Mononuclear cell (primary cell): ENCODE data around the gene CRYBA4. TPM values are rescaled to one million over a fixed set of nuclear protein-coding genes. Genes with fewer than 3 reads are reported as not detected.

Source experiments
- H3K27me3 ChIP-seq: 2 replicates; pipeline ENCODE4 v1.6.0; 2011; ENCODE audit warnings: low read length, control low read depth; ENCODE audit not compliant: insufficient read depth
- H3K4me1 ChIP-seq: 2 replicates; pipeline ENCODE4 v1.5.1; 2011; ENCODE audit warnings: mild to moderate bottlenecking, low read length, control low read depth; ENCODE audit not compliant: insufficient read depth
- H3K4me3 ChIP-seq: 2 replicates; pipeline ENCODE4 v1.5.1; 2011; ENCODE audit warnings: mild to moderate bottlenecking, low read length, moderate library complexity
- H3K9me3 ChIP-seq: 2 replicates; pipeline ENCODE4 v1.5.1; 2011; ENCODE audit warnings: low read depth, mild to moderate bottlenecking, control low read depth, low read length
- total RNA-seq: library from RNA; depleted of rRNA; stranded (reverse); fragments of >200 nt; gene quantifications from one replicate; pipeline ENCODE4 v1.2.3, GENCODE V29; 2012

The CRYBA4 gene
- total RNA-seq, 1 donor: not detected

DNA sequence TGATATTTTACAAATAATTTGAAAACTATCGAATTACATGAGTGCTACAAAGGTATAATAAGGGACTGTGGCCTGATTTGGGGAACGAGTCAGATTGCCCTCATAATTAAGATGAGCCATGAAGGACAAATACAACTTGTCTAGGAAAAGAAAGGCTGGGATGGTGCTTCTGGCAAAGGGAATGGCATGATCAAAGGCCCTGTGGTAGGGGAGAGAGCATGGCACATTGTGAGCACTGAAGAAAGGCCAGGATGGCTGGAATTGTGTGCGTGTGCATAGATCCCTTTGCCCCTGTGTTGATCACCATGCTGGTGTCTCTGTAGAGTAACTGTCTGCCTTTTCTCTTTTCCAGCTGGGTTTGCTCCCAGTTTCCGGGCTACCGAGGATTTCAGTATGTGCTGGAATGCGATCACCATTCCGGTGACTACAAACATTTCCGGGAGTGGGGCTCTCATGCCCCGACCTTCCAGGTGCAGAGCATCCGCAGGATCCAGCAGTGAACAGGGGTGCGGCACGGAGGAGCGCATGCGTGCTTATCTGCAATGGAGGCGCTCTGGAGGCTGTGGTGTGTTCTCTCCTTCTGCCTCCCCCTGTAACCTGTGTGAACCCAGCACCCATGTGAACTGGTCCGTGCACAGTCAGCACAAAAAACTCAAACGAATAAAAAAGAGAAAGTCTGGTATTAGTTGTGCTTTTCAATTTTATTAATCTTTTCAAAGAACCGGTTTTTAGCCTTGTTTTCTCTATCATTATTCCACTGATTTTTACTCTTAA lies 8.4 kb downstream of the CRYBA4 start:
- Histone ChIP-seq H3K4me3 (no peak overlapping the region), H3K4me1 (no peaks in the 10 kb centered on the region), H3K9me3 (no peaks in the 10 kb centered on the region), H3K27me3 (no peaks in the 10 kb centered on the region)

DNA sequence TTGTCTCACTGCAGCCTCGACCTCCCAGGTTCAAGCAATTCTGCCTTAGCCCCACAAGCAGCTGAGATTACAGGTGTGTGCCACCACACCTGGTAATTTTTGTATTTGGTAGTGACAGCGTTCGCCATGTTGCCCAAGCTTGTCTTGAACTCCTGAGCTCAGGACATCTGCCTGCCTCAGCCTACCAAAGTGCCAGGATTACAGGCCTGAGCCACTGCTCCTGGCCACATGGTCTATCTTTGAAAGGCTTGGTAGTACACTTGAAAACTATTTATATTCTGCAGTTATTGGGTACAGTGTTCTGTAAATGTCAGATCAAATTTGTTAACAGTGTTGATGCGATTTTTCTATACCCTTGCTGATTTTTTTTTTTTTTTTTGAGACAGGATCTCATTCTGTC lies 9.5 kb downstream of the CRYBA4 start:
- H3K27me3 ChIP-seq: no peaks in the 10 kb centered on the region
- H3K9me3 ChIP-seq: no peaks in the 10 kb centered on the region
- no peak overlapping the region for H3K4me3 ChIP-seq
- H3K4me1 ChIP-seq: no peaks in the 10 kb centered on the region

DNA sequence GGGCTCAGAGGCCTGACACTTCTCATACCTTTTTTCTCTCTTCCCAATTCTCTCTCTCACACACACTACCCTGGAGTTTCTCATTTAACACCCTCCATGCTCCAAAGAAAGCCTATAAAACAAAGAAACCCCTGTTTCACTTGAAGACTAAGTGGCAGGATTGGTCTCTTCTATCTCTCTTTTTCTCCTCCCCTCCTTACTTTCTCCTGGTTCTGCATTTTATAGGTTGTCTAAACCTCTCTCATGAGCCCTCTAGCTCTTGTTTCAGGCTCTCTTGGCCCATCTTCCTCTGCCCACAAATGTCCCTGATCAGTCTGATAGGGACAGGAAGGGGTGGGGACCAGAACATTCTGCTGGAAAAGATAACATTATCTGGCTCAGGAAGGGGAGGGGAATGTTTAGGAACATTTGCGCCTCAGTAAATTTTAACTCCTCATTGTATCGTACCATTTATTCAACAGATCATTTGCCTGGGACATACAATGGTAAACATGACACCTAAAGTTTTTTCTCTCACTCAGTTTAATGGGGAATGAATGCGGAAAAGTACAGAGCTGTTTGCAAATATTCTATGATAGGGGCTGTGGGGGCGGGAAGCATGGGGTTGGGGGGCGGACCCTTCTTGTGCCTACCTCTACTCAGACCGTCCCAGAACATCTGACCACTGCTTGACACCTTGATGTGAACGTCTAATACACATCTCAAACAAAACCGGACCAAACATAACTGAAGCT lies 10.8 kb downstream of the CRYBA4 start:
- Histone ChIP-seq H3K4me1 (no peaks in the 10 kb centered on the region), H3K27me3 (no peaks in the 10 kb centered on the region), H3K9me3 (no peaks in the 10 kb centered on the region), H3K4me3 (no peak overlapping the region)

DNA sequence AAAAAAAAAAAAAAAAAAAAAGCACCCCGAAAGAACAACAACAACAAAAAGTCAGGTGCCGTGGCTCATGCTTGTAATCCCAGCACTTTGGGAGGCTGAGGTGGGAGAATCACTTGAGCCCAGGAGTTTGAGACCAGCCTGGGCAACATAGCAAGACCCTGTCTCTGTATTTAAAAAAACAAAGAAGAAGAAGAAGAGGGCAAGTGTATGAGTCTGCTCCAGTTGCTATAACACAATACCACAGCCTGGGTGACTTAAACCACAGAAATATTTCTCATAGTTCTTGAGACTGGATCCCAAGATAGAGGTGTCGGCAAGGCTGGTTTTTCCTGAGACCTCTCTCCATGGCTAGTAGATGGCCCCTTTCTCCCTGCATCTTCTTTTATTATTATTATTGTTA lies 12.4 kb downstream of the CRYBA4 start:
- H3K27me3 ChIP-seq: no peaks in the 10 kb centered on the region
- no peak overlapping the region for H3K4me3 ChIP-seq
- H3K9me3 ChIP-seq: no peaks in the 10 kb centered on the region
- no peaks in the 10 kb centered on the region for H3K4me1 ChIP-seq

DNA sequence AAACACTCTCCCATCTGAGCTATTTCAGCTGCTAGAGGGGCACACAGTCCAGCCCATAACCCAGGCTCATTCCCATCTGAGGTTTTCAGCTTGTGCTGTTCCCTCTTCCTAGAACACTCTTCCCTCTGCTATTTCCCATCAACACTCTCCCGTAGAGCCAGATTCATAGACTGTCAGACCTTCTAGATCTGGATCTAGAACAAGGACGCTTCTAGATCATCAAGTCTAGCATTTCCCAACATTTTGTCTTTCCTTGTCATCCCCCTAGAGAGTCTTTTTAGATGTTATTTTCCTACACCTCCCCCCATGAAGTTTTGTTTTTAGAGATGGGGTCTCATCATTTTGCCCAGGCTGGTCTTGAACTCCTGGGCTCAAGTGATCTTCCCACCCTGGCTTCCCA lies 13.4 kb downstream of the CRYBA4 start:
- H3K4me3 ChIP-seq: no peak overlapping the region
- H3K9me3 ChIP-seq: no peaks in the 10 kb centered on the region
- H3K4me1 ChIP-seq: no peaks in the 10 kb centered on the region
- H3K27me3 ChIP-seq: no peaks in the 10 kb centered on the region

DNA sequence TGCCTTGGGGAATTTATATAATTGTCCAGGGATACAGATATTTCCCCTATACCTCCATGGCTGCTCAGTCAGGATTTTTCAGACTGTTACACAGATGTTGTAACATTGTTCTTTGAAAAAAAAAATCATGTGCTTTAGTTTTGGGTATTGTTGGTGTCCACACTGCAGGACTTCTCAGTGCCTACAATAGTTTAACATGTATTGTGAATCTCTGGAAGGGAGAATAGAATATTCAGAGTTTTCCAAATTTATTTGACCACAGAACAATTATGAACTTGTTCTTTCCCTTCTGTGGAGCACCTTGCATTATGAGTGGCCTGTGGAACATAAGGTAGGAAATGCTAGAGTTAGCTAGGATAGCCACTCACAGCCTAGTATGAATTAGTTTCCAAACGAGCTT lies 14.5 kb downstream of the CRYBA4 start:
- Histone ChIP-seq H3K27me3 (no peaks in the 10 kb centered on the region), H3K4me1 (no peaks in the 10 kb centered on the region), H3K4me3 (no peak overlapping the region), H3K9me3 (no peaks in the 10 kb centered on the region)

DNA sequence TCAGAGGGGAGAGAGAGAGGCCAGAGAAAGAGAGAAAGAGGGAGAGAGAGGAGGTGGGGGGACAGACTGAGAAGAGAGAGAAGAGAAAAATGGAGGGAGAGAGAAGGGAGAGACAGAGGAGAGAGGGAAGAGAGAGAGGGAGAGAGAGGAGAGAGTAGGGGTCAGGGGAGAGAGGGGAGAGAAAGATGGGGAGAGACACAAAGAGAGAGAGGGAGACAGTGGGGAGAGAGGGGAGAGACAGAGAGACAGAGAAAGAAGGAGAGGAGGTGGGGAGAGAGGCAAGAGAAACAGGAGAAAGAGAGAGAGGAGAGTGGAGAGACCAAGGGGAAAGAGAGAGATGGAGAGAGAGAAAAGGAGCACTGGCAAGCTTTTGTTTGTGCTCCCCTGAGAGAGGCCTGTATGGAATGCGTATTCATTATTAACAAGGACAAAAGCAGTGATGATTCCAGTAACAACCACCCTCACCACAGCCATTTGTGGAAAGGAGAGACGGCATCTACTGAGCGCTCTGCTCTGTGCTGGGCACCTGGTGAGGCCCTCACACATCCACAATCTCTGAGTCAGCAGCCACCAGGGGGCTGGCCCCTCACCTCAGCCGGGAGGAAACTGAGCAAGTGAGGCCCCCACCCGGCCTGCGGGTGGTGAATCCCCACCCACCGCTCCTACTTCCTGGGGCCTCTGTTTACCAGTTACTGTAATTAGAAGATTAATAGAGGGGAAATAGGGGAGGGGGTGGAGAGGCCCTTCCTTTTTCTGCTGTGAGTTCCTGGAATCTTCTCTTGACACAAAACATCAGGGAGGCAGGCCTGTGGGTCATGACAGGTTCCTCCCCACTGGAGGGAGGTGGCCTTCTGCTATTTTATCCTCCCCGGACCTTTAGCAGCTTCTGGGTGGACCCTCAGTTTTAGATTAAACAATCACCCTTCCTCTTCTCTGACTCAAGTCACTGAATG lies 21.0 kb downstream of the CRYBA4 start:
- no peaks in the 10 kb centered on the region for H3K9me3 ChIP-seq
- no peaks in the 10 kb centered on the region for H3K27me3 ChIP-seq
- no peak overlapping the region for H3K4me3 ChIP-seq
- peaks cover 45% of the 10 kb centered on the region for H3K4me1 ChIP-seq

DNA sequence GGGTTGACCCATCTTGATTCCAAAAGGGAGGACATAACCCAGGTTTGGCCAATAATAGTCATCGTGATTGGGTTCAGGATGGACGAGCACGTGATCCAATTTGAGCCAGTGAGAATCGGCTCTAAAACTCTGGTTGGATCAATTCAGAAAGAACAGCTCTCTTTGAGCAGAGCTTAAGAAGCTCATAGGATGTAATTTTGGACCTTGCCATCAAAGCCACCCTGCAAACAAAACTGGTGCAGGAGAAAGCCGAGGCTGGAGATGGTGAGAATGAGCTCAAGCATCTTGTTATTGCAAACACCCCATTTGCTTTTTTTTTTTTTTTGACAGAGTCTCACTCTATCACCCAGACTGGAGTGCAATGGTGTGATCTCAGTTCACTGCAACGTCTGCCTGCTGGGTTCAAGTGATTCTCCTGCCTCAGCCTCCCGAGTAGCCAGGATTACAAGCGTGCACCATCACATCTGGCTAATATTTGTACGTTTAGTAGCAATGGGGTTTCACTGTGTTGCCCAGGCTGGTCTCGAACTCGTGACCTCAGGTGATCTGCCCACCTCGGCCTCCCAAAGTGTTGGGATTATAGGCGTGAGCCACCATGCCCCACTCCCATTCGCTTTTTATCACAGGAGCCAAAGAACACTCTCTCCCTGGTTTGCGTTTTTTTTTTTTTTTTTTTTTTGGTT lies 21.8 kb downstream of the CRYBA4 start:
- Histone ChIP-seq H3K27me3 (no peaks in the 10 kb centered on the region), H3K4me3 (no peak overlapping the region), H3K4me1 (peaks cover 53% of the 10 kb centered on the region), H3K9me3 (no peaks in the 10 kb centered on the region)

DNA sequence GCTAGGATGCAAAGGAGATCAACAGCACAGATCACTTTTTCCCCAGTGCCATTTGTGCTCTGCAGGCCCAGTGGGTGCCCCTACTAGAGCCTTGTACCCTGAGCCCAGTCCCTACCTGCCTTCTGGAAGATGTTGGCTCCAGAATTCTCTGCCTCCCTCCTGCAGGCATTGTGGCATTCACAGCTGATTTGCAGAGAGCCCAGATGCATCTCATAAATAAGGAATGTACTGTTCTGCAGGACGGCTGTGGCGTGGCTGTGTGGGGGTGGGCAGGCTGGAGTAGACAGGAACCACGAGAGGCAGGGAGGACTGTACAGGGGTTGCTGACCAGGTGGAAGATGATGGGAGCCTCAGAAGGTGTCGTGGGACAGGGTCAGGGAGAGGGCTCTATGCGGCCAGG lies 24.4 kb downstream of the CRYBA4 start:
- H3K4me3 ChIP-seq: no peak overlapping the region
- peaks cover 69% of the 10 kb centered on the region for H3K4me1 ChIP-seq
- H3K9me3 ChIP-seq: no peaks in the 10 kb centered on the region
- H3K27me3 ChIP-seq: no peaks in the 10 kb centered on the region

DNA sequence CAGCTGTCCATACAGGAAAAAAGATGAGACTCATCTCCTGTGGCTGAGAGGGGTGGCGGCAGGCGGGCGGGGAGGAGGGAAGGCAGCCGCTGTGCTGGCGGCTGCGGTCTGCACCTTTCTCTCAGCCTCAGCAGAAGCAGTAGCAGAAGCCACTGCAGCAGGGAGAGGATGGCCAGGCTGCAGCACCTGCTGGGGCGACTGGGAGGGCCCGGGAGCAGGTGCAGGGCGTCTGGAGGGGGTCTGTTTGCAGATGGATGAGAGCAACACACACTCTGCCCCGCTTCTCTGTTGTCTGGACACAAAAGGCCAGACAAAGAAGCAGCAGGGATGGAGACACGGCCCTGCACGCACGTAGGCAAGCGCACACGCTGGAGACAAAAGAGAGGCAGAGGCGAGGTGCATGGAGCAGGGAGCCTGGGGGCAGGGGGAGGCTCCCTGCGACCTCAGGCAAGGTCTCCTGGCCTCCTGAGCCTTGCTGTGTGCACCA lies 26.3 kb downstream of the CRYBA4 start:
- H3K4me1 ChIP-seq: peaks cover 57% of the 10 kb centered on the region
- no peak overlapping the region for H3K4me3 ChIP-seq
- no peaks in the 10 kb centered on the region for H3K9me3 ChIP-seq
- no peaks in the 10 kb centered on the region for H3K27me3 ChIP-seq

DNA sequence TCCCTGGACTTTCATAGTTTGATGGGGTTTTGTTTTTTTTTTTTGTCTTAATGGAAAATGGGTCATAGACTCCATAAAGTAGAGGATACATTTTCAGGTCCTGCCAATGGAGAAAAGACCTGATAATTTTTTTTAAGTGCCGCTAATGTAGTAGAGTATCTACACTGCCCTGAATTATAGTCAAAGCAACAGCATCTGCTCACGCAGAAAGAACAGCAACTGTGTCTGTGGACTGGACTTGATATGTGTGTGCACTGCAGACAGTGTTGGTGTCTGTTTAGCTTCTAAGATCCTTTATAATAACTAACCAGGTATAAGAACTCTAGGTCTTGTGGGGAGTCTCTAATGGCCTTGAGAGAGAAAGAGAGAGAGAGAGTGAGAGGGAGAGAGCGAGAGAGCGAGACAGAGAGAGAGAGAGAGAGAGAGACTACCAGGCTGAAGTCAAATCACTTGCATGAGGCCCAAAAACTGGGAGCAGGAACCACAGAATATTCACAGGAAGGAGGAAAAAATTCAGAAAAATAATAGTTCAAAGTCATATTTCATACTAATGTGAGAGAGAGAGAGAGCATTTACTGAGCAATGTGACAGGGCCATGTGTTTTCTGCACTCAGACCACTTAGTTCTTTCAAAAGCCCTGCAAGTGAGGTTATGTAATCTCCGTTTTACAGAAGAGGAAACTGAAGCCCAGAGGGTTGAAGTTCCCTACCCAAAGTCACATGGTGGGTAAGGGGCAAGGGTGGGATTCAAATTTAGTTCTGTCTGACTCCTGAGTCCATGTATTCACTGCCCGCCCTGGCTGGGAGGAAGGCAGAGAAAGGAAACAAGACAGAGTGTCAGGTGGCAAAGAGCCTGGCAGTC lies 27.0 kb downstream of the CRYBA4 start:
- H3K9me3 ChIP-seq: no peaks in the 10 kb centered on the region
- H3K27me3 ChIP-seq: no peaks in the 10 kb centered on the region
- peaks cover 50% of the 10 kb centered on the region for H3K4me1 ChIP-seq
- H3K4me3 ChIP-seq: no peak overlapping the region

DNA sequence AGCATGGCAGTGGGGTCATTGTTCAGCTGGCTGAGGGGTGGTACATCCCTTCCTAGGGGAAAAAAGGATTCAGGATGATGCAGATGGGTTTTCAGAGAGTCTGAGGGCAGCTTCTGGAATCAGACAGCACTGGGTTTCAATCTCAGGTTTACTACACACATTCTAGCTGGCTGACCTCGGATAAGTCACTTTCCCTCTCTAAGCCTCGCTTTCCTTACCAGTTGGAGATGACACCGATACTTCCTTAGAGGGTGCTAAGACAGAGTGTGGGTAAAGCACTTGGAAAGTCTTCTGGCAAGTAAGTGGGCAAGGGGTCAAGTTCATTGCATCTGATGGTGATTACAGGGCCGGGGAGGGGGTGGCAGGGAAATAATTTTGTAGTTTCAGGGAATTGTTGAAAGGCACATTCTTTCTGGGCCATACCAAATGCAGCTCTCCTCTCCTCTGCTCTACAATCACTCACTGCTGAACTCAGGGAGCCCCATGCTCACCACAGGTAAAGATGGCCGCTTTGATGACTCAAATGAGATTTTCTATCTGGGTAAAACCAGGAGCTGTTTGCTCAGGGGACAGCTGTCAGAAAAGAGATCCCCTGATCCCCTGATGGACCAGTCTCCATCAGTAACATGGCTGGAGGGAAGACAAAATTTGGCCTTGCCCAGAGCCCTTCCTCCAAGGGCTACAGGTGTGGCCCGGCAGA lies 29.1 kb downstream of the CRYBA4 start:
- Histone ChIP-seq H3K4me1 (peaks cover 31% of the 10 kb centered on the region), H3K9me3 (no peaks in the 10 kb centered on the region), H3K27me3 (no peaks in the 10 kb centered on the region), H3K4me3 (no peak overlapping the region)

DNA sequence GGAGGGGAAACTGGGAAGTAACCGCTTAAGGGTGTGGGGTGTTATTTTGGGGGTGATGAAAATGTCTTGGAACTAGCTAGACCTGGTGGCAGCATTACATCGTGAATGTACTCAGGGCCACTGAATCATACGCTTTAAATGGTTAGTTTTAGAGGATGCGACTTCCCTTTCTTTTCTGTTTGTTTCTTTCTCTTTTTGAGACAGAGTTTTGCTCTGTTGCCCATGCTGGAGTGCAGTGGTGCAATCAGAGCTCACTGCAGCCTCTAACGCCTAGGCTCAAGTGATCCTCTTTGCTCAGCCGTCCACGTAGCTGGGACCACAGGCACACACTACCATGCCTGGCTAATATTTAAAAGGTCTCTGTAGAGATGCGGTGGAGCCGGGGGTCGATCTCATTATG lies 30.1 kb downstream of the CRYBA4 start:
- Histone ChIP-seq H3K27me3 (peaks cover under 1% of the 10 kb centered on the region), H3K4me3 (no peak overlapping the region), H3K4me1 (peaks cover 32% of the 10 kb centered on the region), H3K9me3 (no peaks in the 10 kb centered on the region)
